ENCODE measurements around the gene NDUFAF8. TPM values are rescaled to one million over a fixed set of nuclear protein-coding genes. Genes with fewer than 3 reads are reported as not detected.
A peak's percentile ranks its signal among the peaks of the same experiment; 100 is the strongest.

NDUFAF8 gene
- total RNA-seq, 2 experiments from 2014 or later, result 72.3 to 75.4 TPM

GRCh38 chr17:81200695-81201580, 38.2 kb upstream of the NDUFAF8 start:
- intact Hi-C loops (cut with micrococcal nuclease), result no loop called here
- Mint-ChIP-seq H3K4me1 (ENCODE audit: low read depth) (no peaks in the 10 kb centered on the region), H3K27ac (no peak overlapping the region), H3K4me3 (no peak overlapping the region), H3K9me3 (no peaks in the 10 kb centered on the region), H3K27me3 (no peaks in the 10 kb centered on the region), H3K36me3 (ENCODE audit: low read depth) (no peaks in the 10 kb centered on the region)
- peak; percentile 43 for DNase-seq
- POLR2A ChIA-PET, result interaction anchor here (1.0 to 1.5 kb wide), 2 partner anchors 10 to 12 kb away, joined by 4 to 5 read pairs; no protein-coding TSS in a partner anchor
- TF ChIP-seq CTCF (IDR thresholded peaks at IDR 0.05), result peak; percentile 43
- ATAC-seq, result peak; percentile 86
- CTCF ChIA-PET, result interaction anchor here (1.0 kb wide), 1 partner anchor 56 kb away, joined by 3 read pairs; no protein-coding TSS in a partner anchor

DNA sequence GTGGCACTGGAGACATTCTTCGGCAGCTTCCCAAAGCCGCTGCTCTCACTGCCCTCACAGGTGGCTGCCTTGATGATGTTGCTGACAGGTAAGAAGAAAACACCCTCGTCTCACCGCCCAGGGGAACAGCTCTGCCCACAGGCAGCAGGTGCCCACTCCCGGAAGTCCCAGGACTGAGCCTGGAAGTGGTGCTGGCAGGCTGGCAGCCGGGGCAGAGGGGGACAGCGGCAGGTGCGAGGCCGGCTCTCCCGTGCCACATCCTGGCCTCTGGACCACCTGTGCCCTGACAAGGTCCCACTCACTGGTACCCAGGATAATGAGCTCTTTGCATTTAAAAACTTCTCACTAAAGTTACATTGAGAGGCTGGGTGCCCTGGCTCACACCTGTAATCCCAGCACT, 36.8 kb upstream of the NDUFAF8 start:
- H3K9me3 Mint-ChIP-seq, result no peaks in the 10 kb centered on the region
- intact Hi-C loops (cut with micrococcal nuclease), result no loop called here
- DNase-seq, result no peak
- H3K4me1 Mint-ChIP-seq (ENCODE audit: low read depth), result no peaks in the 10 kb centered on the region
- H3K27ac Mint-ChIP-seq, result no peak overlapping the region
- no peak for TF ChIP-seq CTCF (IDR thresholded peaks at IDR 0.05)
- no peak for ATAC-seq
- CTCF ChIA-PET, result no interaction called here
- POLR2A ChIA-PET, result no interaction called here
- no peaks in the 10 kb centered on the region for H3K36me3 Mint-ChIP-seq (ENCODE audit: low read depth)
- no peaks in the 10 kb centered on the region for H3K27me3 Mint-ChIP-seq
- no peak overlapping the region for H3K4me3 Mint-ChIP-seq

DNA sequence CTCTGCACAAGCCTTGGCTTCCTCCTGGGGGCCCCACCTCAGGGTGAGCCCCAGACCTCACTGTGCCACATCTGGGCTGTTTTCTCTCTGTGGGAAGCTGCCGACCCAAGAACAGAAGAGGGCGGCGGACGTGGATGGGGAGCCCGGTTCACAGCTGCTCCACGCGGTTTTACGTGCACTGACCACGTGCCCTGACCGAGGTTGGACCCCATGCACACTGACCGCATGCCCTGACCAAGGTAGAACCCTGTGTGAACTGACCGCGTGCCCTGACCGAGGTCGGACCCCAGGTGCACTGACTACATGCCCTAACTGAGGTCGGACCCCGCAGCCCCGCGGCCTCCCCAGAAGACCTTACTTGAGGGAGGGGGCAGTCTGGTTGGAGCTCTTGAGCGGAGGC, 36.0 kb upstream of the NDUFAF8 start:
- H3K9me3 Mint-ChIP-seq, result no peaks in the 10 kb centered on the region
- ChIA-PET POLR2A (no interaction called here), CTCF (no interaction called here)
- no peaks in the 10 kb centered on the region for H3K36me3 Mint-ChIP-seq (ENCODE audit: low read depth)
- intact Hi-C loops (cut with micrococcal nuclease), result no loop called here
- no peak overlapping the region for H3K27ac Mint-ChIP-seq
- no peak for TF ChIP-seq CTCF (IDR thresholded peaks at IDR 0.05)
- DNase-seq (no peak), ATAC-seq (no peak)
- no peak overlapping the region for H3K4me3 Mint-ChIP-seq
- no peaks in the 10 kb centered on the region for H3K4me1 Mint-ChIP-seq (ENCODE audit: low read depth)
- H3K27me3 Mint-ChIP-seq, result no peaks in the 10 kb centered on the region

GRCh38 chr17:81204578-81204977, 34.5 kb upstream of the NDUFAF8 start:
- POLR2A ChIA-PET, result interaction anchor here (0.6 to 0.9 kb wide), 2 partner anchors 8 to 77 kb away, joined by 3 to 4 read pairs; no protein-coding TSS in a partner anchor
- no peaks in the 10 kb centered on the region for H3K27me3 Mint-ChIP-seq
- no peaks in the 10 kb centered on the region for H3K36me3 Mint-ChIP-seq (ENCODE audit: low read depth)
- intact Hi-C loops (cut with micrococcal nuclease), result no loop called here
- H3K27ac Mint-ChIP-seq, result no peak overlapping the region
- H3K4me3 Mint-ChIP-seq, result no peak overlapping the region
- no peaks in the 10 kb centered on the region for H3K9me3 Mint-ChIP-seq
- no peak for DNase-seq
- no peak for TF ChIP-seq CTCF (IDR thresholded peaks at IDR 0.05)
- no peaks in the 10 kb centered on the region for H3K4me1 Mint-ChIP-seq (ENCODE audit: low read depth)
- ATAC-seq, result no peak
- CTCF ChIA-PET, result no interaction called here

- ChIA-PET CTCF (no interaction called here), POLR2A (no interaction called here)
- intact Hi-C loops (cut with micrococcal nuclease), result no loop called here
Observed at GRCh38 chr17:81206166-81206565, 33.0 kb upstream of the NDUFAF8 start.

More at GRCh38 chr17:81206166-81206565, 33.0 kb upstream of the NDUFAF8 start:
- no peaks in the 10 kb centered on the region for H3K27me3 Mint-ChIP-seq
- no peak overlapping the region for H3K4me3 Mint-ChIP-seq
- H3K4me1 Mint-ChIP-seq (ENCODE audit: low read depth), result no peaks in the 10 kb centered on the region
- no peaks in the 10 kb centered on the region for H3K36me3 Mint-ChIP-seq (ENCODE audit: low read depth)
- no peak overlapping the region for H3K27ac Mint-ChIP-seq
- no peak for TF ChIP-seq CTCF (IDR thresholded peaks at IDR 0.05)
- ATAC-seq (no peak), DNase-seq (no peak)
- no peaks in the 10 kb centered on the region for H3K9me3 Mint-ChIP-seq
